ENCODE results near the gene TMSB4X.
"Not testable (repeated sequence)": the region's sequence is repeated elsewhere in the genome, so short reads cannot be mapped to it uniquely, and the experiment has no call there.

DNA sequence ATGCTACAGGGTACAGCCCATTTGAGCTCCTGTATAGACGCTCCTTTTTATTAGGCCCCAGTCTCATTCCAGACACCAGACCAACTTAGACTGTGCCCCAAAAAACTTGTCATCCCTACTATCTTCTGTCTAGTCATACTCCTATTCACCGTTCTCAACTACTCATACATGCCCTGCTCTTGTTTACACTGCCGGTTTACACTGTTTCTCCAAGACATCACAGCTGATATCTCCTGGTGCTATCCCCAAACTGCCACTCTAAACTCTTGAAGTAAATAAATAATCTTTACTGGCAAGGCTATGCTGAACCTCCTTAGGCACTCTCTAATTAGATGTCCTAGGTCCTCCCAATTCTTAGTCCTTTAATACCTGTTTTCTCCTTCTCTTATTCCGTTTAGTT lies 30.5 kb upstream of the TMSB4X start:
- TF ChIP-seq NRF1 (IDR thresholded peaks at IDR 0.05; ENCODE audit: low read depth, low read length); SUZ12 (IDR thresholded peaks at IDR 0.05; ENCODE audit: low read length); POLR2A (IDR thresholded peaks at IDR 0.05; ENCODE audit: control extremely low read depth in 1 of 2, low read depth in 2 of 2, low read length in 2 of 2); FOSL1 (IDR thresholded peaks at IDR 0.05; ENCODE audit: insufficient read depth, low read depth, low read length); SRF (IDR thresholded peaks at IDR 0.05; ENCODE audit: low read depth, low read length); POLR2AphosphoS5 (IDR thresholded peaks at IDR 0.05; ENCODE audit: low read depth, low read length); SP2 (IDR thresholded peaks at IDR 0.05; ENCODE audit: low read length): not testable (repeated sequence)
- TF ChIP-seq, protein P1, sequence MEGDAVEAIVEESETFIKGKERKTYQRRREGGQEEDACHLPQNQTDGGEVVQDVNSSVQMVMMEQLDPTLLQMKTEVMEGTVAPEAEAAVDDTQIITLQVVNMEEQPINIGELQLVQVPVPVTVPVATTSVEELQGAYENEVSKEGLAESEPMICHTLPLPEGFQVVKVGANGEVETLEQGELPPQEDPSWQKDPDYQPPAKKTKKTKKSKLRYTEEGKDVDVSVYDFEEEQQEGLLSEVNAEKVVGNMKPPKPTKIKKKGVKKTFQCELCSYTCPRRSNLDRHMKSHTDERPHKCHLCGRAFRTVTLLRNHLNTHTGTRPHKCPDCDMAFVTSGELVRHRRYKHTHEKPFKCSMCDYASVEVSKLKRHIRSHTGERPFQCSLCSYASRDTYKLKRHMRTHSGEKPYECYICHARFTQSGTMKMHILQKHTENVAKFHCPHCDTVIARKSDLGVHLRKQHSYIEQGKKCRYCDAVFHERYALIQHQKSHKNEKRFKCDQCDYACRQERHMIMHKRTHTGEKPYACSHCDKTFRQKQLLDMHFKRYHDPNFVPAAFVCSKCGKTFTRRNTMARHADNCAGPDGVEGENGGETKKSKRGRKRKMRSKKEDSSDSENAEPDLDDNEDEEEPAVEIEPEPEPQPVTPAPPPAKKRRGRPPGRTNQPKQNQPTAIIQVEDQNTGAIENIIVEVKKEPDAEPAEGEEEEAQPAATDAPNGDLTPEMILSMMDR (IDR thresholded peaks at IDR 0.05; ENCODE audit: control extremely low read depth in 1 of 3, insufficient read depth in 1 of 3, low read depth in 1 of 3, low read length in 3 of 3): not testable (repeated sequence)
- TF ChIP-seq, protein P2, sequence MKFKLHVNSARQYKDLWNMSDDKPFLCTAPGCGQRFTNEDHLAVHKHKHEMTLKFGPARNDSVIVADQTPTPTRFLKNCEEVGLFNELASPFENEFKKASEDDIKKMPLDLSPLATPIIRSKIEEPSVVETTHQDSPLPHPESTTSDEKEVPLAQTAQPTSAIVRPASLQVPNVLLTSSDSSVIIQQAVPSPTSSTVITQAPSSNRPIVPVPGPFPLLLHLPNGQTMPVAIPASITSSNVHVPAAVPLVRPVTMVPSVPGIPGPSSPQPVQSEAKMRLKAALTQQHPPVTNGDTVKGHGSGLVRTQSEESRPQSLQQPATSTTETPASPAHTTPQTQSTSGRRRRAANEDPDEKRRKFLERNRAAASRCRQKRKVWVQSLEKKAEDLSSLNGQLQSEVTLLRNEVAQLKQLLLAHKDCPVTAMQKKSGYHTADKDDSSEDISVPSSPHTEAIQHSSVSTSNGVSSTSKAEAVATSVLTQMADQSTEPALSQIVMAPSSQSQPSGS (IDR thresholded peaks at IDR 0.05; ENCODE audit: low read length): not testable (repeated sequence)

All from H1 (cell line).